ENCODE measurements around the gene PRR5L.

The PRR5L gene

GRCh38 chr11:36436064-36436463, 140.0 kb downstream of the PRR5L start:
- TF ChIP-seq, protein P1, sequence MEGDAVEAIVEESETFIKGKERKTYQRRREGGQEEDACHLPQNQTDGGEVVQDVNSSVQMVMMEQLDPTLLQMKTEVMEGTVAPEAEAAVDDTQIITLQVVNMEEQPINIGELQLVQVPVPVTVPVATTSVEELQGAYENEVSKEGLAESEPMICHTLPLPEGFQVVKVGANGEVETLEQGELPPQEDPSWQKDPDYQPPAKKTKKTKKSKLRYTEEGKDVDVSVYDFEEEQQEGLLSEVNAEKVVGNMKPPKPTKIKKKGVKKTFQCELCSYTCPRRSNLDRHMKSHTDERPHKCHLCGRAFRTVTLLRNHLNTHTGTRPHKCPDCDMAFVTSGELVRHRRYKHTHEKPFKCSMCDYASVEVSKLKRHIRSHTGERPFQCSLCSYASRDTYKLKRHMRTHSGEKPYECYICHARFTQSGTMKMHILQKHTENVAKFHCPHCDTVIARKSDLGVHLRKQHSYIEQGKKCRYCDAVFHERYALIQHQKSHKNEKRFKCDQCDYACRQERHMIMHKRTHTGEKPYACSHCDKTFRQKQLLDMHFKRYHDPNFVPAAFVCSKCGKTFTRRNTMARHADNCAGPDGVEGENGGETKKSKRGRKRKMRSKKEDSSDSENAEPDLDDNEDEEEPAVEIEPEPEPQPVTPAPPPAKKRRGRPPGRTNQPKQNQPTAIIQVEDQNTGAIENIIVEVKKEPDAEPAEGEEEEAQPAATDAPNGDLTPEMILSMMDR (IDR thresholded peaks at IDR 0.05; ENCODE audit: low read depth, low read length, missing control alignments), result no peak
- DNase-seq (ENCODE audit: extremely low read depth, low read depth), result no peak
- no peak overlapping the region for H3K4me3 ChIP-seq (replicated peaks; ENCODE audit: low read depth, low read length)

GRCh38 chr11:36436589-36436988, 140.5 kb downstream of the PRR5L start:
- TF ChIP-seq, protein P1 (IDR thresholded peaks at IDR 0.05; ENCODE audit: low read depth, low read length, missing control alignments), result no peak

DNA sequence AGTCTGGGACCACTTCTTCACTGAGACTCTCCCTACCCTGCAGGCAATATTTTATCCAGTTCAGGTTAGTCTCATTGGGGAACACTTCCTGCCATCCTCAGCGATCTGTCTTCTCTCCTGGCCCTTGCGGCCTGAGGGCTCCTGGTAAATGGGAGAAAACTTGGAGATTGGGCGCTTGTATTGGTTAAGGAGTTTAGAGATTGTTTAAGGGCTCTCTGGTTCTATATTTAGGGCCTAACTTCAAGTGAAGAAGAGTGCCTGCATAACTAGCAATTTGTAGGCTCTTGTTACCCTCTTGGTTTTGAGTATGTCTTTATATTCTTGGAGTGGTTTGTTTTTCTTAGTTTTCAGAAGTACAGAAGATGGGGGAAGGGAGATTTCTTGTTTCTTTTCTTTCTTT, 141.3 kb downstream of the PRR5L start:
- no peak overlapping the region for H3K4me3 ChIP-seq (replicated peaks; ENCODE audit: low read depth, low read length)
- DNase-seq (ENCODE audit: extremely low read depth, low read depth), result no peak
- TF ChIP-seq, protein P1 (IDR thresholded peaks at IDR 0.05; ENCODE audit: low read depth, low read length, missing control alignments), result no peak

More at GRCh38 chr11:36436589-36436988, 140.5 kb downstream of the PRR5L start:
- DNase-seq (ENCODE audit: extremely low read depth, low read depth), result no peak
- H3K4me3 ChIP-seq (replicated peaks; ENCODE audit: low read depth, low read length), result no peak overlapping the region

DNA sequence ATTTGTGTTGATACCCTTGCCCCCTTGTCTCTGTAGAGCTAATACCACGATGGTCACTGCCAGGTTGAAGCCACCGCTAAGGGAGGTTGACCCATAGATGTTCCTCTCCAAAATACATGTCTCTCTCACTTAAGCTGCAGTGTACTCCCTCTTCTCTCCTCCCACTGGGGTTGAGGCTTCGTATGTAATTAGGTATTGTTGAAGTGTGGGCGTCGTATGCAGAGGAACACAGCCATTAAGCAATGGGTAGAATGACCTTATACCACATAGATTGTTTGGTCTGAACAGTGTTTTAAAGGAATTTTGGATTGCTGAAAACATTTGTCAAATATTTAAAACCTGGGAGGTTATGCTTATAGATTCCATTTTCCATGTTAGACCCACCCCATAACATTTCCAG, 142.0 kb downstream of the PRR5L start:
- no peak overlapping the region for H3K4me3 ChIP-seq (replicated peaks; ENCODE audit: low read depth, low read length)
- TF ChIP-seq, protein P1 (IDR thresholded peaks at IDR 0.05; ENCODE audit: low read depth, low read length, missing control alignments), result no peak
- DNase-seq (ENCODE audit: extremely low read depth, low read depth), result no peak

- H3K4me3 ChIP-seq (replicated peaks; ENCODE audit: low read depth, low read length), result no peak overlapping the region
- TF ChIP-seq, protein P1 (IDR thresholded peaks at IDR 0.05; ENCODE audit: low read depth, low read length, missing control alignments), result no peak
- DNase-seq (ENCODE audit: extremely low read depth, low read depth), result no peak
Observed at GRCh38 chr11:36441610-36442208, 145.6 kb downstream of the PRR5L start.

GRCh38 chr11:36443661-36444060, 147.6 kb downstream of the PRR5L start:
- TF ChIP-seq, protein P1 (IDR thresholded peaks at IDR 0.05; ENCODE audit: low read depth, low read length, missing control alignments), result no peak
- DNase-seq (ENCODE audit: extremely low read depth, low read depth), result no peak
- no peak overlapping the region for H3K4me3 ChIP-seq (replicated peaks; ENCODE audit: low read depth, low read length)

DNA sequence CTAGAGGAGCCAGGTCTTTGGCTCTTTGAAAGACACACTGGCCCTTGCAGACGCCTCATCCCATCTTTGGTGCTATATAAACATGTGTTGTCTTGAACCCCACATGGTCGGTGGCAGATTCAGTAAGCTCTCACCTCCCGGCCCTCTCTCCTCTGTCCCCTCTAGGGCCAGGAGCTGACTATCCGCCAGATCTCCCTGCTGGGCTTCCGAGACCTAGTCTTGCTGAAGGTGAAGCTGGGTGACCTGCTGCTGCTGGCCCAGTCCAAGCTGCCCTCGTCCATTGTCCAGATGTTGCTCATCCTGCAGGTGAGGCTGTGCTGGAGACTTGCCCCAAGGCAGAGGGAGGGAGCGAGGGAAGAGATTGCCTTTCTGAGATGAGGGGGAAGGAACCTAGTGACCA, 150.0 kb downstream of the PRR5L start:
- DNase-seq (ENCODE audit: extremely low read depth, low read depth), result no peak
- no peak overlapping the region for H3K4me3 ChIP-seq (replicated peaks; ENCODE audit: low read depth, low read length)
- TF ChIP-seq, protein P1 (IDR thresholded peaks at IDR 0.05; ENCODE audit: low read depth, low read length, missing control alignments), result no peak
